ENCODE data around the gene SUMO3. TPM values are rescaled to one million over a fixed set of nuclear protein-coding genes. Genes with fewer than 3 reads are reported as not detected.
A peak's percentile ranks its signal among the peaks of the same experiment; 100 is the strongest.

SUMO3 gene
- total RNA-seq, 1 experiment from 2014 or later, result 81.5 TPM

GRCh38 chr21:44762221-44763049 is 55.4 kb downstream of the SUMO3 start:
- peaks cover 19% of the 10 kb centered on the region for H3K4me1 ChIP-seq (replicated peaks; ENCODE audit: insufficient read depth)
- no peaks in the 10 kb centered on the region for H4K20me1 ChIP-seq (ENCODE audit: insufficient read depth)
- no peaks in the 10 kb centered on the region for H3K36me3 ChIP-seq (ENCODE audit: low read depth)
- H3K27ac ChIP-seq, result no peak overlapping the region
- H3K9me2 ChIP-seq (ENCODE audit: insufficient read depth), result no peaks in the 10 kb centered on the region
- H3K79me2 ChIP-seq (ENCODE audit: low read depth), result no peaks in the 10 kb centered on the region
- H3K27me3 ChIP-seq (ENCODE audit: insufficient read depth, low read depth), result no peaks in the 10 kb centered on the region
- ChIA-PET CTCF (no interaction called here), POLR2A (ENCODE audit: unreplicated experiment) (no interaction called here)
- intact Hi-C loops (cut with micrococcal nuclease; ENCODE audit: unreplicated experiment), result no loop called here
- H3K4me3 ChIP-seq, result no peak overlapping the region
- no peaks in the 10 kb centered on the region for H3K9me3 ChIP-seq (ENCODE audit: insufficient read depth, low read depth)
- no peak overlapping the region for H2AFZ ChIP-seq
- TF ChIP-seq EZH2 (IDR thresholded peaks at IDR 0.05; ENCODE audit: low read depth) (no peak), CTCF (conservative IDR thresholded peaks at IDR 0.05) (no peak)
- peaks cover 14% of the 10 kb centered on the region; the same call in 1 of the 2 replicates for H3F3A ChIP-seq (ENCODE audit: insufficient read depth, low read depth)
- BruUV-seq (replicated peaks), result no TSS peak
- H3K4me2 ChIP-seq, result no peak overlapping the region
- DNase-seq, result no peak

- Histone ChIP-seq H3F3A (ENCODE audit: insufficient read depth, low read depth) (peaks cover 14% of the 10 kb centered on the region; the same call in 1 of the 2 replicates), H3K79me2 (ENCODE audit: low read depth) (no peaks in the 10 kb centered on the region), H3K36me3 (ENCODE audit: low read depth) (no peaks in the 10 kb centered on the region), H3K9me3 (ENCODE audit: insufficient read depth, low read depth) (no peaks in the 10 kb centered on the region), H3K4me3 (no peak overlapping the region), H3K4me2 (no peak overlapping the region), H3K27me3 (ENCODE audit: insufficient read depth, low read depth) (no peaks in the 10 kb centered on the region), H4K20me1 (ENCODE audit: insufficient read depth) (no peaks in the 10 kb centered on the region), H2AFZ (no peak overlapping the region), H3K4me1 (replicated peaks; ENCODE audit: insufficient read depth) (peaks cover 19% of the 10 kb centered on the region), H3K27ac (no peak overlapping the region), H3K9me2 (ENCODE audit: insufficient read depth) (no peaks in the 10 kb centered on the region)
- BruUV-seq (replicated peaks), result no TSS peak
- ChIA-PET CTCF (no interaction called here), POLR2A (ENCODE audit: unreplicated experiment) (no interaction called here)
- intact Hi-C loops (cut with micrococcal nuclease; ENCODE audit: unreplicated experiment), result no loop called here
- TF ChIP-seq CTCF (conservative IDR thresholded peaks at IDR 0.05) (no peak), EZH2 (IDR thresholded peaks at IDR 0.05; ENCODE audit: low read depth) (no peak)
- no peak for DNase-seq
Measured at GRCh38 chr21:44761747-44762208, 56.1 kb downstream of the SUMO3 start.

- no peaks in the 10 kb centered on the region for H4K20me1 ChIP-seq (ENCODE audit: insufficient read depth)
- TF ChIP-seq CTCF (conservative IDR thresholded peaks at IDR 0.05) (peak; percentile 55; the same call in 1 of the 2 replicates), EZH2 (IDR thresholded peaks at IDR 0.05; ENCODE audit: low read depth) (no peak)
- H3F3A ChIP-seq (ENCODE audit: insufficient read depth, low read depth), result peaks cover 14% of the 10 kb centered on the region; the same call in 1 of the 2 replicates
- ChIA-PET CTCF (no interaction called here), POLR2A (ENCODE audit: unreplicated experiment) (no interaction called here)
- peak in 1 of 2 experiments; percentile 34 for DNase-seq
- no peaks in the 10 kb centered on the region for H3K27me3 ChIP-seq (ENCODE audit: insufficient read depth, low read depth)
- peaks cover 18% of the 10 kb centered on the region for H3K4me1 ChIP-seq (replicated peaks; ENCODE audit: insufficient read depth)
- no peaks in the 10 kb centered on the region for H3K9me3 ChIP-seq (ENCODE audit: insufficient read depth, low read depth)
- H2AFZ ChIP-seq, result no peak overlapping the region
- H3K36me3 ChIP-seq (ENCODE audit: low read depth), result no peaks in the 10 kb centered on the region
- H3K4me3 ChIP-seq, result no peak overlapping the region
- no TSS peak for BruUV-seq (replicated peaks)
- no peaks in the 10 kb centered on the region for H3K9me2 ChIP-seq (ENCODE audit: insufficient read depth)
- no peak overlapping the region for H3K4me2 ChIP-seq
- H3K27ac ChIP-seq, result no peak overlapping the region
- intact Hi-C loops (cut with micrococcal nuclease; ENCODE audit: unreplicated experiment), result no loop called here
- H3K79me2 ChIP-seq (ENCODE audit: low read depth), result no peaks in the 10 kb centered on the region
Measured at GRCh38 chr21:44761011-44761729, 56.7 kb downstream of the SUMO3 start.

All from PC-9 (cell line).